K562 (cell line): ENCODE measurements around the gene ZNF546. TPM values are rescaled to one million over a fixed set of nuclear protein-coding genes. Genes with fewer than 3 reads are reported as not detected.

Source experiments
- CBX8 ChIP-seq: fragments of 200-600 bp; sonication (generic); IDR thresholded peaks from 2 replicates; pipeline ENCODE4 v1.6.1; 2012; ENCODE audit warnings: borderline replicate concordance, mixed run types, low read depth, mild to moderate bottlenecking, moderate library complexity, mixed read lengths, low read length, control low read depth, inconsistent platforms; ENCODE audit not compliant: poor library complexity, severe bottlenecking; ENCODE audit errors: extremely low read depth
- ELF4 ChIP-seq: fragments of 450-650 bp; formaldehyde crosslinking; IDR thresholded peaks from 2 replicates; pipeline ENCODE4 v1.4.0; 2022; ENCODE audit warnings: missing genetic modification characterization
- ETV5 ChIP-seq: sonication (generic); formaldehyde crosslinking; IDR thresholded peaks from 2 replicates; pipeline ENCODE4 v1.4.0; 2020; ENCODE audit warnings: low read depth, mild to moderate bottlenecking, missing genetic modification reagents
- GTF2E2 ChIP-seq: fragments of 200-800 bp; sonication (Bioruptor generic); IDR thresholded peaks from 2 replicates; pipeline ENCODE4 v1.6.1; 2016; ENCODE audit warnings: missing genetic modification characterization, missing compliant biosample characterization
- IRF2 ChIP-seq: sonication (generic); formaldehyde crosslinking; IDR thresholded peaks from 2 replicates; pipeline ENCODE4 v1.8.1; 2022; ENCODE audit warnings: mild to moderate bottlenecking, missing genetic modification reagents
- KDM4B ChIP-seq, 2 experiments: fragments of 450-650 bp in 1 of 2; sonication (generic) in 1 of 2; IDR thresholded peaks; 2 replicates each; pipeline ENCODE4 v1.6.1; 2016 to 2017; ENCODE audit warnings: borderline replicate concordance in 2 of 2, antibody characterized with exemption in 1 of 2, low read depth in 1 of 2, mild to moderate bottlenecking in 1 of 2
- KLF13 ChIP-seq: fragments of 450-650 bp; IDR thresholded peaks from 2 replicates; pipeline ENCODE4 v1.6.1; 2016; ENCODE audit warnings: missing genetic modification characterization, low read depth, mild to moderate bottlenecking, missing compliant biosample characterization, moderate library complexity, borderline replicate concordance
- MTA2 ChIP-seq: fragments of 450-650 bp; IDR thresholded peaks from 2 replicates; pipeline ENCODE4 v1.6.1; 2016; ENCODE audit warnings: low read depth
- MXD1 ChIP-seq: fragments of 250-450 bp; sonication (Bioruptor Pico); IDR thresholded peaks from 2 replicates; pipeline ENCODE4 v1.8.0; 2021; ENCODE audit warnings: borderline replicate concordance, mild to moderate bottlenecking, moderate library complexity; ENCODE audit not compliant: poor library complexity, severe bottlenecking
- MYBL2 ChIP-seq, 2 experiments: fragments of 450-650 bp in 1 of 2; sonication (generic) in 1 of 2; formaldehyde crosslinking in 1 of 2; IDR thresholded peaks; 2 replicates each; pipeline versions ENCODE4 v1.6.1 to v1.8.1; 2017 to 2022; ENCODE audit warnings: borderline replicate concordance in 1 of 2, inconsistent platforms in 1 of 2, low read depth in 1 of 2, mild to moderate bottlenecking in 1 of 2, missing genetic modification reagents in 1 of 2, moderate library complexity in 1 of 2
- NR2F6 ChIP-seq: fragments of 450-650 bp; formaldehyde crosslinking; IDR thresholded peaks from 2 replicates; pipeline ENCODE4 v1.4.0; 2020; ENCODE audit warnings: mild to moderate bottlenecking
- PHB2 ChIP-seq: fragments of 450-650 bp; IDR thresholded peaks from 2 replicates; pipeline ENCODE4 v1.6.1; 2017; ENCODE audit warnings: low read depth
- SAFB2 ChIP-seq: fragments of 200-400 bp; formaldehyde crosslinking; IDR thresholded peaks from 2 replicates; pipeline ENCODE4 v1.6.1; 2018; ENCODE audit warnings: borderline replicate concordance, low read length, low read depth, moderate library complexity; ENCODE audit not compliant: severe bottlenecking
- SETDB1 ChIP-seq: IDR thresholded peaks from one replicate; pipeline ENCODE4 v1.6.1; 2012; ENCODE audit warnings: low read length, control low read depth, inconsistent platforms
- SNRNP70 ChIP-seq: fragments of 200-400 bp; formaldehyde crosslinking; optimal IDR thresholded peaks from 2 replicates; pipeline ENCODE3; 2017; ENCODE audit warnings: low read depth, low read length
- TAL1 ChIP-seq: fragments of 450-650 bp; IDR thresholded peaks from 2 replicates; pipeline ENCODE4 v1.6.1; 2016; ENCODE audit warnings: mild to moderate bottlenecking
- ZKSCAN1 ChIP-seq: fragments of 150-350 bp; IDR thresholded peaks from 2 replicates; pipeline ENCODE4 v1.6.1; 2016; ENCODE audit warnings: low read depth, low read length
- ZNF384 ChIP-seq: IDR thresholded peaks from 2 replicates; pipeline ENCODE4 v1.6.1; 2012; ENCODE audit warnings: low read depth, low read length, improper control_type of control experiment
- ZNF589 ChIP-seq: fragments of 200-800 bp; sonication (Bioruptor generic); IDR thresholded peaks from 2 replicates; pipeline ENCODE4 v1.6.1; 2016; ENCODE audit warnings: low read depth, missing genetic modification characterization, missing compliant biosample characterization
- ZNF778 ChIP-seq: fragments of 450-650 bp; formaldehyde crosslinking; IDR thresholded peaks from 2 replicates; pipeline ENCODE4 v1.4.0; 2020; ENCODE audit warnings: mild to moderate bottlenecking, moderate library complexity
- polyA plus RNA-seq, 8 experiments: library from polyadenylated mRNA; depleted of rRNA in 4 of 8; stranded (reverse) in 5 of 8; unstranded in 3 of 8; fragments of >200 nt; fragmentation: Nextera tagmentation in 2 of 8; fragmentation: Illumina TruSeq in 1 of 8; extraction: Ambion mirVana in 2 of 8; extraction: Trizol in 1 of 8; gene quantifications; 2 replicates each; pipeline versions ENCODE4 v1.2.1 to v1.2.3, GENCODE V29; 2011 to 2014; ENCODE audit warnings: inconsistent platforms in 1 of 8, missing spikeins in 1 of 8
- total RNA-seq, 7 experiments: library from RNA; depleted of rRNA in 6 of 7; stranded (reverse); fragments of >200 nt in 6 of 7; fragmentation: Illumina TruSeq in 2 of 7; extraction: Trizol in 2 of 7; gene quantifications; 2 replicates each; pipeline versions ENCODE4 v1.2.1 to v1.2.3, GENCODE V29; 2011 to 2021; ENCODE audit warnings: low replicate concordance in 1 of 7
- TF ChIP-seq, protein P1 (sequence below): fragments of 250-450 bp; sonication (Bioruptor Pico); IDR thresholded peaks from 2 replicates; pipeline ENCODE4 v1.5.0; 2021; ENCODE audit warnings: mild to moderate bottlenecking, moderate library complexity
- TF ChIP-seq, protein P2 (sequence below): IDR thresholded peaks from 2 replicates; pipeline ENCODE4 v1.6.1; 2014; ENCODE audit warnings: antibody characterized with exemption

ZNF546 gene
- total and polyA plus RNA-seq, 9 of the 15 experiments (the other 6 are each of a cell fraction or from before 2014, with no cell fraction given) = 0.73 to 5.1 (median 2.2) TPM

DNA sequence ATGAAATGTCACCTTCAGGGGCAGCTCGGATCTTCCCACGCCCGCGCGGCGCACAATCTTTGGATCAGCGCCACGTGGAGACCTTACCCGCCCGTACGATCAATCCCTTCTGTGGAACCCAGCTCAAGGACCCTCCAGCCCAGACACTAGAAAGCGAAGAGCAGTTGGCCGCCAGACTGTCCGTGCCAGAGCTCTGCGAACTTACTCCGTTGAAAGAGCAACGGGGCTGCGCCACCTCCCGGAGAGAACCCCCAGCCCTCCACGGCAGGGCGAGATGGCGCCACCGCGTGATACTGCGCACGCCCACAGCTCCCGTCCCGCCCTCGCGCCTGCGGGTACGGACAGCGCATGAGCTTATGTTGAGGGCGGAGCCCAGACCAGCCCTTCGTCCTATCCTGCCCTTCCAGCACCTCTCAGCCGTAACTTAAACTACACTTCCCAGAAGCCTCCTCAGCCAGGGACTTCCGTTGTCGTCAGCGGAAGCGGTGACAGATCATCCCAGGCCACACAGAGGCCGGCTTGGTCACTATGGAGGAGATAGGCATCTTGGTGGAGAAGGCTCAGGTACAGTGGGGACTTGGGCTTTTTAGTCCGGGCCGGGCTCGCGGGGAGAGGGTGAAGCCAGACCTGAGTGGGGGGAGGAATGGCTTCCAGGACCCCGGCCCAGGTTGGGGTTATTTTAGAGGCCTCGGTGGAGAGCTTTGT lies 26.0 kb upstream of the ZNF546 start, which contains the start of gene PSMC4 (continued):
- TF ChIP-seq ZNF589 (0 out of 2 replicates have a peak, but pooled peaks have one; percentile 10), PHB2 (no peak), TAL1 (no peak), SETDB1 (no peak), MXD1 (CRISPR knock-in tag) (peak; percentile 58), KDM4B (IDR thresholded peaks at IDR 0.05; ENCODE audit: borderline replicate concordance in 2 of 2, low read depth in 1 of 2) (peak in 1 of 2 experiments; percentile 78; a peak in 1 of 4 replicates), MTA2 (no peak), KLF13 (0 out of 2 replicates have a peak, but pooled peaks have one; percentile 81), ZKSCAN1 (0 out of 2 replicates have a peak, but pooled peaks have one; percentile 13), ELF4 (CRISPR knock-in tag) (0 out of 2 replicates have a peak, but pooled peaks have one; percentile 10), SAFB2 (no peak), NR2F6 (CRISPR knock-in tag) (no peak), MYBL2 (IDR thresholded peaks at IDR 0.05; ENCODE audit: low read depth) (no peak), MYBL2 (CRISPR knock-in tag; IDR thresholded peaks at IDR 0.05; ENCODE audit: borderline replicate concordance) (no peak), IRF2 (CRISPR knock-in tag) (no peak), GTF2E2 (tag) (peak; percentile 64; the same call in 1 of the 2 replicates), SNRNP70 (no peak), ZNF384 (no peak), ZNF778 (CRISPR knock-in tag) (no peak), ETV5 (CRISPR knock-in tag) (peak; percentile 62), CBX8 (no peak)
- TF ChIP-seq, protein P1, sequence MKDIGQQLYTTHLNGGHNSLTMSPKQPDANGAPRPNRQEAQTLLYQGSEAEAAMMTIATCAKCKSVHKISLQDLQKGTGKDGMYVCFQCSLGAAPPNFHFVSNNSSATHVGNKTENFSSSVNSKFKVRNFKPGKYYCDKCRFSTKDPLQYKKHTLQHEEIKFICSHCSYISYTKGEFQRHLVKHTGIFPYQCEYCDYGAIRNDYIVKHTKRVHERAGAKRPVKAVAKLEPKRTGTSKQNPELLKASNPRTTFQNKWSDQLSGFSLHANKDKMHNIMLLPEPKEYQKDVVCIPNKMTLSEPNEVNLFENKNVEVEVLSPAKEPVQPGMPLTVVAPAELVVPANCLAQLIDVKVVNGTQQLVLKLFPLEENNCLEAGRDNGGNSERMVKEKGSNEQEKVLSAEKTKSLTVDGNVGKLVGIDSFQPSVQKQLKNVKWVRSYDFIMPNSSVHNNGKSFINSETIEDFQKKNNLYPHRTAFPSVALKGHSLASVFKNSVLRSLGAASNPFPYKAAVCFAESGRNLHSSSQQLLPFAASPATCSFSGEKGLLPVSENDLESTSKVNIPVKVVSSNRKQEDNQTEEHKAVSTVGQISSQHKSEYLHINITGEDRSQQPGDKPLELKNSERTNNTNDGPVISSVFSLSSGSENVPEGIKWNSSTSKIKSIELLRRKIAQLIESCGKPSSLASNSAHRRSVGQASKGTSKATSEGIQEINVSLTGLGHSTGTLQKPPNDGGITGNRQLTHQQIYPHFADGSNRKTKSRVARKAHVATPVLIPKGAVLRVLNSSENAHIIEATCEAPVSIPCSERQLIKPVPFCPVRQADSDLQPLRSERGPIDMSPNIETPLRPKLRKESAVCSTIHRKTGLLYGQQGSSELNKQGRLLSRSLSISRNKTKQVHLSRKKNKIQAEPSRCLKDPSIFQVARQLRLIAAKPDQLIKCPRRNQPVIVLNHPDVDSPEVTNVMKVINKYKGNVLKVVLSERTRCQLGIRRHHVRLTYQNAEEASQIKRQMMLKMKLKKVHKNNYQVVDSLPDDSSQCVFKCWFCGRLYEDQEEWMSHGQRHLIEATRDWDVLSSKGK (CRISPR knock-in tag) = no peak
- TF ChIP-seq, protein P2, sequence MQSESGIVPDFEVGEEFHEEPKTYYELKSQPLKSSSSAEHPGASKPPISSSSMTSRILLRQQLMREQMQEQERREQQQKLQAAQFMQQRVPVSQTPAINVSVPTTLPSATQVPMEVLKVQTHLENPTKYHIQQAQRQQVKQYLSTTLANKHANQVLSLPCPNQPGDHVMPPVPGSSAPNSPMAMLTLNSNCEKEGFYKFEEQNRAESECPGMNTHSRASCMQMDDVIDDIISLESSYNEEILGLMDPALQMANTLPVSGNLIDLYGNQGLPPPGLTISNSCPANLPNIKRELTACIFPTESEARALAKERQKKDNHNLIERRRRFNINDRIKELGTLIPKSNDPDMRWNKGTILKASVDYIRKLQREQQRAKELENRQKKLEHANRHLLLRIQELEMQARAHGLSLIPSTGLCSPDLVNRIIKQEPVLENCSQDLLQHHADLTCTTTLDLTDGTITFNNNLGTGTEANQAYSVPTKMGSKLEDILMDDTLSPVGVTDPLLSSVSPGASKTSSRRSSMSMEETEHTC = peak; percentile 89
